Measurements from ENCODE around the gene TBCK.

Gene TBCK

DNA sequence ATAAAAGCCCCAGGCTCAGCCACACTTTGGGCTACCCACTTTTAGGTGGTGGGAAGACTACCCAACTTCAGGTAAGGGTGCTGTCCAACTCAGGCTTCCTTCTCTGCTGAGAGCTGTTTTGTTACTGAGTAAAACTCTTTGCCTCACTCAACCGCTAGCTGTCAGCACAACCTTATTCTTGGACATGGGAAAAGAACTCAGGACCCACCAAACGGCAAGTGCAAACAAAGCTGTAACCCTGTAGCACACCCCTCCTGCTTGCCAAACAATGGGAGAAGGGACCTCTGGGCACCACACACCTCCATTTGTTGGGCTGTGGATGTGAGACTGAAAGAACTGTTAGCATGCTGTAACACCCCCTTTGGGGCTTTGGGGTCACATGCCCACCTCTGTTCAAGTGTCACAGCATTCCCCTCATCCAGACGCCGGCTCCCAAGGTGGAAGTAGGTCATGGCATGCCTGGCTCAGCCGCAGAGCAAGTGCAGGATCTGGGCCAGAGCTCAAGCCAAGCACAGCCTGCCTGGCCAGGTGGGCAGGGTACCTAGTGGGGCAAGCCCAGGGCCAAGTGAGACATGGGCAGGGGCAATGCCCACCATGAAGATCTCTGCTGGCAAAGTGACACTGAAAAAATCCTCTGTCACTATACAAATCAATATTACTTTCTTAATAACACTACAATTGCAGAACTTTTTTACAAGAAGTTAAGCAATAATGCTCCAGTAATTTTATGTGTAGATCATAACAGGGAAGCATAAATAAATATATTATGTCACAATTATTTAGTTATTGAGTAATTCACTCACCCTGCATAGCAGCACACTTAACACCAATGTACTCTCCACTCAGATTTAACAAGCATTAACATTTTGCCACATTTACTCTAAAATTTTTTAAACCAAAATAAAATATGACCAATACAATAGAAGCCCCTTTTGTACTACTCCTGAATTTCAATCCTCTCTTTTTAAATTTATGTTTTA, 107.2 kb downstream of the TBCK start:
- no peak for FAIRE-seq
- TF ChIP-seq TAF1 (IDR thresholded peaks at IDR 0.05; ENCODE audit: borderline replicate concordance, low read depth, low read length) (no peak), POLR2A (IDR thresholded peaks at IDR 0.05; ENCODE audit: low read depth, low read length) (no peak), POLR2AphosphoS5 (IDR thresholded peaks at IDR 0.05; ENCODE audit: low read depth, low read length) (no peak)
- no peak for DNase-seq (ENCODE audit: insufficient read length)

DNA sequence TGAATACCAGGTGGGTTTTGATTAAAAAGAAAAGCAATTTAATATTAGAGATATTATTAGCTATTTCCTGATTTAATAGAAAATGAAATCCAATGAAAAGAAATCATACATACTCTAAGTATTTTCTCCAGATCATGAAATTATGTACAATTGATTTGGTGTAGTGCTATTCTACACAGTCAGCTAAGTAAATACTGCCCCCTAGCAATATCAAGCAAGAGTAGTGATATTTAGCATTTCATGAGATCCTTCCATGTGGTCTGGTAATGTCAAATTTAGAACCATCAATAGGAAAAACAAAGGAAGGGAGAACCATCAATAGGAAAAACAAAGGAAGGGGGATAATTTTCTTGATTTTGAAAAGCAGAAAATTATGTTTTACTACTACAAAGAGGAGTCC, 114.6 kb downstream of the TBCK start:
- FAIRE-seq = no peak
- DNase-seq (ENCODE audit: insufficient read length) = no peak
- TF ChIP-seq TAF1 (IDR thresholded peaks at IDR 0.05; ENCODE audit: borderline replicate concordance, low read depth, low read length) = no peak
- TF ChIP-seq POLR2A (IDR thresholded peaks at IDR 0.05; ENCODE audit: low read depth, low read length) = no peak
- no peak for TF ChIP-seq POLR2AphosphoS5 (IDR thresholded peaks at IDR 0.05; ENCODE audit: low read depth, low read length)

DNA sequence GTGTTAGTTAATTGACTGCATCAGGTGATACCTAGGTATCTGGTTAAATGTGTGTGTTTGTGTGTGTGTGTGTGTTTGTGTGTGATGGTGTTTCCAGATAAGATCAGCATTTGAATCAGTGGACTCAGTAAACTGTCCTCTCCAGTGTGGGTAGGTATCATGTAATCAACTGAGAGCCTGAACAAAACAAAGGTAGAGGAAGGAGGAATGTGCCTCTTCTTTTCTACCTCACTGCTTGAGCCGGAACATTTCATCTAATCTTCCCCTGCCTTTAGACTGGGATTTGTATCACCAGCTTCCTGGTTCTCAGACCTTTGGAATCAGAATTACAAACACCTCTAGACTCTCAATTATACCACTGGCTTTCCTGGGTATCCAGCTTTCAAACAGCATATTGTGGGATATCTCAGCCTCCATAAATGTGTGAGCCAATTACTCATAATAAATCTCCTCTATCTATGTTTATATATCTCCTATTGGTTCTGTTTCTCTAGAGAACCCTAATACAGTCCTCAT, 120.5 kb downstream of the TBCK start:
- FAIRE-seq (no peak), DNase-seq (ENCODE audit: insufficient read length) (no peak)
- no peak for TF ChIP-seq POLR2AphosphoS5 (IDR thresholded peaks at IDR 0.05; ENCODE audit: low read depth, low read length)
- TF ChIP-seq TAF1 (IDR thresholded peaks at IDR 0.05; ENCODE audit: borderline replicate concordance, low read depth, low read length) = no peak
- no peak for TF ChIP-seq POLR2A (IDR thresholded peaks at IDR 0.05; ENCODE audit: low read depth, low read length)

DNA sequence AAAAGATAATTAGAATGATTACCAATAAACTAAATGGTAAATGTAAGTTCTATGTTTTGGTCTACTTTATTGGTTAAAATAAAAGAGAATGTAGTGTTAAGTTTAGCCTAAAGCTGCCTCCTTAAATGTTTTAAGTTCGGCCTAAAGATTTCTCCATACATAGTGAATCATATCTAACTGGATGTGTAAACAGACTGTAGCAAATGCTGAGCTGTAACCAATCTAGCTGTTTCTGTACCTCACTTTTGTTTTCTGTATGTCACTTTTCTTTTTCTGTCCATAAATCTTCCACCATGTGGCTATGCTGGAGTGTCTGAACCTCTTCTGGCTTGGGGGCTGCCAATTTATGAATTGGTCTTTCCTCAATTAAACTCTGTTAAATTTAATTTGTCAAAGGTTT, 121.2 kb downstream of the TBCK start:
- DNase-seq (ENCODE audit: insufficient read length) (no peak), FAIRE-seq (no peak)
- TF ChIP-seq POLR2A (IDR thresholded peaks at IDR 0.05; ENCODE audit: low read depth, low read length) (no peak), POLR2AphosphoS5 (IDR thresholded peaks at IDR 0.05; ENCODE audit: low read depth, low read length) (no peak), TAF1 (IDR thresholded peaks at IDR 0.05; ENCODE audit: borderline replicate concordance, low read depth, low read length) (no peak)

DNA sequence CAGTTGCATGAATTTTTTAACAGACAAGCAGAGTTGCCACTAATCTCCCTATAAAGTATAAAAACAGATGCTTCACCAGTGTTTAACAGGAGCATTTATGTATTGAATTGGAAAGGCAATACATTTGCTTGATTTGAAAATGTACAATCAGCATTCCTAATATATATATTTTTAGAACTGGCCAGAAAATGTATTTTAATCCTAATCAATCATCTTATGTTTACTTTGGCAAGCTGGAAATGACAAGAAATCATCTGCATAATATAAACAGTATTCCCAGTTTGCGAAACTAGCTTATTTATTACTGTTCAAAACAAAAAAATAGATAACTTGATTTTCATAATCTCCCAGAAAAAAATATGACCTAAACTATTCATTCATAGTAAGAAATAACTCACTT, 123.9 kb downstream of the TBCK start:
- DNase-seq (ENCODE audit: insufficient read length) (no peak), FAIRE-seq (no peak)
- no peak for TF ChIP-seq POLR2A (IDR thresholded peaks at IDR 0.05; ENCODE audit: low read depth, low read length)
- TF ChIP-seq POLR2AphosphoS5 (IDR thresholded peaks at IDR 0.05; ENCODE audit: low read depth, low read length) = no peak
- TF ChIP-seq TAF1 (IDR thresholded peaks at IDR 0.05; ENCODE audit: borderline replicate concordance, low read depth, low read length) = no peak

DNA sequence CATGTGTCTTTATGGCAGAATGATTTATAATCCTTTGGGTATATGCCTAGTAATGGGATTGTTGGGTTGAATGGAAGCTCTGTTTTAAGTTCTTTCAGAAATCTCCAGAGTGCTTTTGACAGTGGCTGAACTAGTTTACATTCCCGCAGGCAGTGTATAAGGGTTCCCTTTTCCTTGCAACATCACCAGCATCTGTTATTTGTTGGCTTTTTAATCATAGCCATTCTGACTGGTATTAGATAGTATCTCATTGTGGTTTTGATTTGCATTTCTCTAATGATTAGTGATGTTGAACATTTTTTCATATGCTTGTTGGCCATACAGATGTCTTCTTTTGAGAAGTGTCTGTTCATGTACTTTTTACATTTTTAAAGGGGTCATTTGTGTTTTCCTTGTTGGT, 129.8 kb downstream of the TBCK start:
- FAIRE-seq (no peak), DNase-seq (ENCODE audit: insufficient read length) (no peak)
- TF ChIP-seq POLR2AphosphoS5 (IDR thresholded peaks at IDR 0.05; ENCODE audit: low read depth, low read length) (no peak), POLR2A (IDR thresholded peaks at IDR 0.05; ENCODE audit: low read depth, low read length) (no peak), TAF1 (IDR thresholded peaks at IDR 0.05; ENCODE audit: borderline replicate concordance, low read depth, low read length) (no peak)

DNA sequence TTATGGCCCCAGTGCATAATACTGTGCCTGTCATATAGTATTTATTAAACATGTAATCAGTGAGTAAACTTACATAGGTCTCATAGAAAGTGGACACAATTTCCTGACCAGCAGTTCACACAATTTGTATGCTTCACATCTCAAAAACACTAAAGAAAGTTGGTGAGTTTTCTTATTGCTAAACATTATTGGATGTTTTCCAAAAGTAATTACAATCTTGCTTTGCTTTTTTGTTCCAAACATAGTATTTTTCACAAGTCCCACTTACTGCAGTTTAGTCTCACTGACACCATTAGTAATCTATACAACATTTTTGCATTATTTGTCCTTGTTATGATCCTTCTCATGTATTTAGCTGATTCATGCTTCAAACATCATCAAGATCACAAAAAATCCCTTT, 132.5 kb downstream of the TBCK start:
- DNase-seq (ENCODE audit: insufficient read length) (no peak), FAIRE-seq (no peak)
- TF ChIP-seq POLR2AphosphoS5 (IDR thresholded peaks at IDR 0.05; ENCODE audit: low read depth, low read length) = no peak
- no peak for TF ChIP-seq TAF1 (IDR thresholded peaks at IDR 0.05; ENCODE audit: borderline replicate concordance, low read depth, low read length)
- no peak for TF ChIP-seq POLR2A (IDR thresholded peaks at IDR 0.05; ENCODE audit: low read depth, low read length)

- FAIRE-seq = no peak
- TF ChIP-seq TAF1 (IDR thresholded peaks at IDR 0.05; ENCODE audit: borderline replicate concordance, low read depth, low read length) (no peak), POLR2AphosphoS5 (IDR thresholded peaks at IDR 0.05; ENCODE audit: low read depth, low read length) (no peak), POLR2A (IDR thresholded peaks at IDR 0.05; ENCODE audit: low read depth, low read length) (no peak)
- DNase-seq (ENCODE audit: insufficient read length) = no peak
These were observed 143.1 kb downstream of the TBCK start for GRCh38 chr4:106172861-106173260.

- FAIRE-seq (no peak), DNase-seq (ENCODE audit: insufficient read length) (no peak)
- TF ChIP-seq TAF1 (IDR thresholded peaks at IDR 0.05; ENCODE audit: borderline replicate concordance, low read depth, low read length) = no peak
- no peak for TF ChIP-seq POLR2AphosphoS5 (IDR thresholded peaks at IDR 0.05; ENCODE audit: low read depth, low read length)
- no peak for TF ChIP-seq POLR2A (IDR thresholded peaks at IDR 0.05; ENCODE audit: low read depth, low read length)
These were observed 150.5 kb downstream of the TBCK start for GRCh38 chr4:106165351-106166010.

GRCh38 chr4:106162278-106162677, 153.7 kb downstream of the TBCK start:
- DNase-seq (ENCODE audit: insufficient read length) (no peak), FAIRE-seq (no peak)
- TF ChIP-seq POLR2A (IDR thresholded peaks at IDR 0.05; ENCODE audit: low read depth, low read length) = no peak
- no peak for TF ChIP-seq TAF1 (IDR thresholded peaks at IDR 0.05; ENCODE audit: borderline replicate concordance, low read depth, low read length)

- FAIRE-seq (no peak), DNase-seq (ENCODE audit: insufficient read length) (no peak)
- TF ChIP-seq TAF1 (IDR thresholded peaks at IDR 0.05; ENCODE audit: borderline replicate concordance, low read depth, low read length) (no peak), POLR2A (IDR thresholded peaks at IDR 0.05; ENCODE audit: low read depth, low read length) (no peak), POLR2AphosphoS5 (IDR thresholded peaks at IDR 0.05; ENCODE audit: low read depth, low read length) (no peak)
These were observed 155.4 kb downstream of the TBCK start for GRCh38 chr4:106160560-106160959.
